ENCODE measurements around the gene SLC17A4.

The SLC17A4 gene

DNA sequence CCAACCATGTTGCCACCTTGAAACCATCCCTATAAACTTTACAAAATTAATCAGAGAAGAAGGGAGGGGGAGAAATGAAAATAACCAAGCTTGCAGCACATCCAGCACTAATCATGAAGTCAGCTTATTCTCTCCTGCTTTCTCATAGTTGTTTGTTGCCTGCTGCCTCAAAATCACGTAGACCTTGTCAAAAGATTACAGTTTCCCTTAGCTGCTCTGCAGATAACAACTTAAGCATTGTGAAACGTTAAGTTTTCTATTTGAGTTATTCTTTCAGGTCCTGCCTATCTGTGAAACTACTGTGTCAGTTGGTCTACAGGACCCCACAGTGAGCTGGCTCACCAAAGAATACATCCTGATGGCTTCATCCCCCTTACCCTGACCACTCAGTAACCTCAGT is 32.9 kb downstream of the SLC17A4 start:
- no peak for FAIRE-seq
- TF ChIP-seq TAF1 (IDR thresholded peaks at IDR 0.05; ENCODE audit: borderline replicate concordance, low read depth, low read length) (no peak), POLR2A (IDR thresholded peaks at IDR 0.05; ENCODE audit: low read depth, low read length) (no peak), POLR2AphosphoS5 (IDR thresholded peaks at IDR 0.05; ENCODE audit: low read depth, low read length) (no peak)
- no peak for DNase-seq (ENCODE audit: insufficient read length)

GRCh38 chr6:25788305-25788922 is 33.9 kb downstream of the SLC17A4 start:
- FAIRE-seq (no peak), DNase-seq (ENCODE audit: insufficient read length) (no peak)
- TF ChIP-seq POLR2A (IDR thresholded peaks at IDR 0.05; ENCODE audit: low read depth, low read length), result no peak
- TF ChIP-seq POLR2AphosphoS5 (IDR thresholded peaks at IDR 0.05; ENCODE audit: low read depth, low read length), result no peak
- no peak for TF ChIP-seq TAF1 (IDR thresholded peaks at IDR 0.05; ENCODE audit: borderline replicate concordance, low read depth, low read length)

DNA sequence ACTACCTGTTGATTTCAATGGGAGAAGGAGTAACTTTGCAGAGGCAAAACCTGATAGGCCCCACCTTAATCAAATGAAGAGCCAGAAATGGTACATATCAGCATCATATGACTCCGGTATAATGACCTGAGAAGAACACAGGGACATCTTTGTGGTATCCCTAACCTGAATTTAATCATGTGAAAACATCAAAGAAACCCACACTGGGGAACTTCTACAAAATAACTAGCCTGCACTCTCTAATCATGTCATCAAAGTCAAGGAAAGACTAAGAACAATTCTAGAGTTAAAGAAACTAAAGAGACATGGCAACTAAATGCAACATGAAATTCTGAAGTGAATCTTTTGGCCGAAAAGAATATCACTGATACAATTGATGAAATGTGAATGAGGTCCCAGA is 34.9 kb downstream of the SLC17A4 start:
- no peak for FAIRE-seq
- no peak for DNase-seq (ENCODE audit: insufficient read length)
- TF ChIP-seq POLR2AphosphoS5 (IDR thresholded peaks at IDR 0.05; ENCODE audit: low read depth, low read length) (no peak), POLR2A (IDR thresholded peaks at IDR 0.05; ENCODE audit: low read depth, low read length) (no peak), TAF1 (IDR thresholded peaks at IDR 0.05; ENCODE audit: borderline replicate concordance, low read depth, low read length) (no peak)

GRCh38 chr6:25792016-25792415 is 37.5 kb downstream of the SLC17A4 start:
- no peak for DNase-seq (ENCODE audit: insufficient read length)
- FAIRE-seq, result no peak
- TF ChIP-seq TAF1 (IDR thresholded peaks at IDR 0.05; ENCODE audit: borderline replicate concordance, low read depth, low read length), result no peak
- no peak for TF ChIP-seq POLR2AphosphoS5 (IDR thresholded peaks at IDR 0.05; ENCODE audit: low read depth, low read length)
- TF ChIP-seq POLR2A (IDR thresholded peaks at IDR 0.05; ENCODE audit: low read depth, low read length), result no peak

DNA sequence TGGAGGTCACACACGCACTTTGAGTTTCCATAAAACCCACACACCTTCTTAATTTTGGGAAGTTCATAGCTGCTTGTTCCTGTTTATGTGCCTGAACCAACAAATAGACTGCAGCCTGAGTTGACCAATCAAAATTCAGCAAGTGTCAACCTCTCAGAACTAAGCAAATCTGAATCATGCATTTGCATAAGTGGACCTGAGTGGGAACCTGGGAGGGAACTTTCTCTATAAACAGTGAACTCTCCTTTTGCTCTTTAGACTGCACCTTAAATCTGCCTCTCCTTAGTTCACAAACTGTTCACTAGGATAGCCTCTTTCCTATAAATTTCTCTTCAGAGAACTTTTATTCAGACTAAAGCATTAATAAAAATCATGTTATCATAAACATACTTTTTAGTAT is 39.4 kb downstream of the SLC17A4 start:
- DNase-seq (ENCODE audit: insufficient read length) (no peak), FAIRE-seq (no peak)
- TF ChIP-seq TAF1 (IDR thresholded peaks at IDR 0.05; ENCODE audit: borderline replicate concordance, low read depth, low read length) (no peak), POLR2AphosphoS5 (IDR thresholded peaks at IDR 0.05; ENCODE audit: low read depth, low read length) (no peak)

DNA sequence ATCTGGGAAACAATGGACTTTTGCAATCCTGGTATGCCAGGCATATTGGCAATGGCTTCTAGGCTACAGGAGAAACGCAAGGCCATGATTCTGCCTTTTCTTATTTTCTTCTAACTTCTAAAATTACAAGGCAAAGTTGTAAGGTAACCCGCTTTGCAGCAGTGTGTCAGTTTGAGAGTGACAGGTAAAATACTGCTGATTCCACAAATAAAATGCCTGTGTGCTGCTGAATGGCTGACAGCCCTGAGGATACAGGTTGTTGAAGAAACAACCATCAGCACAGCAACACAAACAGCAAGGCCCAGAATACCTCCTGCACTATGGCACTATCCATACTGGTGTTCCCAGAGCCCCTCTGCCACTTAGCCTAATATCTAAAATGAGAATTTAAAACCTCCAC is 40.2 kb downstream of the SLC17A4 start:
- FAIRE-seq (no peak), DNase-seq (ENCODE audit: insufficient read length) (no peak)

DNA sequence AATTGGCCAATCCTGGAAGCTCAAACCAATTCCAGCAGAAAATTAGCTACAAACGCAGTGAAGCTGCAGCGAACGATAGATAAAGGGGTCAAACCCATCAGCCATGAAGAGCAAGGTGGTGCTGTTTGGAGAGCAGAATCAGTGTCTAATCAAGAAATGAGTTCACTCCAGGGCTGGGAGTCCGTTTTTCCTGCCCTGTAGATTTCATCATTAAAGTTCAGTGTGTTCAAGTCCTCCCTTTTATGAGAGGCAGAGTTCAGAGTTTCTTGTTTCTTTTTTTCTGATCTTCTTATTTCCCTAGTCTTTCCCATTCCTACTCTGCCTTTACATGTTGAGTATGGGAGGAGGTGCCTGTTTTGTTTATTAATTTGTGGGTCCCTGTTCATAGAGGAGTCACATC is 46.9 kb downstream of the SLC17A4 start:
- FAIRE-seq (no peak), DNase-seq (ENCODE audit: insufficient read length) (no peak)
- TF ChIP-seq POLR2AphosphoS5 (IDR thresholded peaks at IDR 0.05; ENCODE audit: low read depth, low read length) (no peak), POLR2A (IDR thresholded peaks at IDR 0.05; ENCODE audit: low read depth, low read length) (no peak), TAF1 (IDR thresholded peaks at IDR 0.05; ENCODE audit: borderline replicate concordance, low read depth, low read length) (no peak)

More for the DNA sequence above, 40.2 kb downstream of the SLC17A4 start:
- TF ChIP-seq POLR2AphosphoS5 (IDR thresholded peaks at IDR 0.05; ENCODE audit: low read depth, low read length) (no peak), TAF1 (IDR thresholded peaks at IDR 0.05; ENCODE audit: borderline replicate concordance, low read depth, low read length) (no peak), POLR2A (IDR thresholded peaks at IDR 0.05; ENCODE audit: low read depth, low read length) (no peak)

DNA sequence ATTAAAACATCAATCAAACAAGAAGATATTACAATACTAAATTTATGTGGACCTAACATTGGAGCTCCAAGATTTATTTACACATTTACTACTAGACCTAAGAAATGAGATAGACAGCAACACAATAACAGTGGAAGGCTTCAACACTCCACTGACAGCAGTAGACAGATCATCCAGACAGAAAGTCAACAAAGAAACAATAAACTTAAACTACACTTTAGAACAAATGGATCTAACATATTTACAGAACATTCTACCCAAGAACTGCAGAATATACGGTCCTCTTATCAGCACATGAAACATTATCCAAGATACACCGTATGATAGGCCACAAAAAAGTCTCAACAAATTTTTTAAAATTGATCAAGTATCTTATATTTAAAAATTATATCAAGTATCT is 50.3 kb downstream of the SLC17A4 start:
- no peak for FAIRE-seq
- TF ChIP-seq TAF1 (IDR thresholded peaks at IDR 0.05; ENCODE audit: borderline replicate concordance, low read depth, low read length) (no peak), POLR2AphosphoS5 (IDR thresholded peaks at IDR 0.05; ENCODE audit: low read depth, low read length) (no peak), POLR2A (IDR thresholded peaks at IDR 0.05; ENCODE audit: low read depth, low read length) (no peak)
- no peak for DNase-seq (ENCODE audit: insufficient read length)

DNA sequence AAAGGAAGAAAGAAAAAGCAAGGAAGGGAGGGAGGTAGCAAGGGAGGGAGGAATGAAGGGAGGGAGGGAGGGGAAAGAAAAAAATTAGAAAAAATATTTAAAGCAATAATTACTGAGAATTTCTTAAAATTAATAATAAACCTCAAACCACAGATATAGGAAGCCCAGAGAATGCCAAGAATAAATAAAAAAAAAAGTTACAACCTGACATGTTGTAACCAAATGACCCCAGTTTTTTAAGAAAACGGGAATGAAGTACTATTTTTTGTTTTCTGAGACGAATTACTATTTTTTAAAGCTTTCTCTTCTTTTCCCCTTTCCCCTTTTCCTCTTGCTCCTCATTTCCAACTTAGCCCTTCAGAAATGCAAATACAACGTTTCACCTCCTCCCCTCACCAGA is 60.7 kb downstream of the SLC17A4 start:
- TF ChIP-seq POLR2AphosphoS5 (IDR thresholded peaks at IDR 0.05; ENCODE audit: low read depth, low read length), result no peak
- TF ChIP-seq POLR2A (IDR thresholded peaks at IDR 0.05; ENCODE audit: low read depth, low read length), result no peak
- no peak for TF ChIP-seq TAF1 (IDR thresholded peaks at IDR 0.05; ENCODE audit: borderline replicate concordance, low read depth, low read length)
- FAIRE-seq (no peak), DNase-seq (ENCODE audit: insufficient read length) (no peak)

DNA sequence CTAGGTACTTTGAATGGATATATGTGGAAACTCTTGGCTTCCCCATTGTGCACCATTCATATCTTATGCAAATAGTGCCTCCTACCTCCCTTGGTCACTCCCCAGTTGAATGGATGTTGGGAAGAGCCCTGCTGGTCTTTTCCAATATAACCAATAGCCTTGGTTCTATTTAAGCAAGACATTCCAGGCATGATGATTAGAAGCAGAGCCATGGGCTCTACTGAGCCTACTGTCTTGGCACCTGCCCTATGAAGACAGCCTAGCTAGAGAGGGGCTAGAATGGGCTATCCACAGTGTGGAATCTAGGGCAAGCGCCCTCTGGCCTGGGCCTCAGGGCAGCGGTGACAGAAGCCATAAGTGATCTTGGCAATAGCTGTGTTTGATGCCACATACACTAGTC is 61.7 kb downstream of the SLC17A4 start:
- TF ChIP-seq POLR2A (IDR thresholded peaks at IDR 0.05; ENCODE audit: low read depth, low read length), result no peak
- TF ChIP-seq TAF1 (IDR thresholded peaks at IDR 0.05; ENCODE audit: borderline replicate concordance, low read depth, low read length), result no peak
- TF ChIP-seq POLR2AphosphoS5 (IDR thresholded peaks at IDR 0.05; ENCODE audit: low read depth, low read length), result no peak
- FAIRE-seq, result no peak
- no peak for DNase-seq (ENCODE audit: insufficient read length)

GRCh38 chr6:25821341-25821740 is 66.8 kb downstream of the SLC17A4 start:
- FAIRE-seq, result no peak
- DNase-seq (ENCODE audit: insufficient read length), result no peak
- TF ChIP-seq POLR2A (IDR thresholded peaks at IDR 0.05; ENCODE audit: low read depth, low read length), result no peak
- TF ChIP-seq TAF1 (IDR thresholded peaks at IDR 0.05; ENCODE audit: borderline replicate concordance, low read depth, low read length), result no peak
- no peak for TF ChIP-seq POLR2AphosphoS5 (IDR thresholded peaks at IDR 0.05; ENCODE audit: low read depth, low read length)

DNA sequence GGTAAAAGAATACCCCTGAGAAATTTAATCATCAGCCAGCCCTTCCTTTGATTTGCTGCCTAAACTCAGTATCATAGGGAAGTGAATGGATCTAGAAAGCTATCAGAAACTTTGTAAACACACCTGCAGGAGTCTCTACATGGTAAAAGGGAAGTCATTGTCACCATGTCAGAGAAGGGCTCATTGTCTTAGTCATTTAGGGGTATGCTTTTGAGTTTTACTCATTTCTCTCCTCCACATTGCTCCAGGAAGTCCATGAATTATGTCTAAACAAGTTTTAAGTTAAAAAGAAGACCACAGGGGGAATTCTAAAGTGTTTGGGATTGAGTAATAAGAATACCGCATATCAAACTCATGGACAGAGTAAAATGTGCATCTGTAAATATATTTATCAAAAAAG is 74.8 kb downstream of the SLC17A4 start:
- DNase-seq (ENCODE audit: insufficient read length) (no peak), FAIRE-seq (no peak)
- TF ChIP-seq POLR2AphosphoS5 (IDR thresholded peaks at IDR 0.05; ENCODE audit: low read depth, low read length) (no peak), POLR2A (IDR thresholded peaks at IDR 0.05; ENCODE audit: low read depth, low read length) (no peak), TAF1 (IDR thresholded peaks at IDR 0.05; ENCODE audit: borderline replicate concordance, low read depth, low read length) (no peak)
